Urinary bladder (tissue), 4 donors: Measurements from ENCODE around the gene WSCD2. TPM values are rescaled to one million over a fixed set of nuclear protein-coding genes. Genes with fewer than 3 reads are reported as not detected.

ENCODE experiments used
- DNase-seq: peaks from one replicate; pipeline ENCODE4 v3.0.0-alpha.2; 2015; ENCODE audit errors: extremely low spot score
- H3K27ac ChIP-seq: one replicate; pipeline ENCODE4 v1.5.1; 2013; ENCODE audit warnings: low read depth, mild to moderate bottlenecking, moderate library complexity
- H3K36me3 ChIP-seq: one replicate; pipeline ENCODE4 v1.6.1; 2013; ENCODE audit warnings: mild to moderate bottlenecking, moderate library complexity; ENCODE audit not compliant: insufficient read depth
- H3K4me1 ChIP-seq: one replicate; pipeline ENCODE4 v1.6.1; 2013; ENCODE audit warnings: mild to moderate bottlenecking, moderate library complexity; ENCODE audit not compliant: insufficient read depth
- H3K4me3 ChIP-seq: one replicate; pipeline ENCODE4 v1.5.1; 2013; ENCODE audit warnings: low read depth, low read length
- WGBS: extraction: QIAGEN DNeasy Blood & Tissue Kit; methylation state at CpG from one replicate; pipeline ENCODE4 v1.1.7; 2013; 5-methylcytosine and 5-hydroxymethylcytosine counted together
- polyA plus RNA-seq: library from polyadenylated mRNA; stranded (reverse); fragments of 200-250 nt; gene quantifications from one replicate; pipeline ENCODE4 v1.2.3, GENCODE V29; 2013
- total RNA-seq: library from RNA; depleted of rRNA; stranded (reverse); fragments of >200 nt; gene quantifications from one replicate; pipeline ENCODE4 v1.2.3, GENCODE V29; 2014
- donor health status: healthy with polysubstance abuse.
- donor health status: healthy.

The WSCD2 gene
- total and polyA plus RNA-seq, 2 donors = 2.3 to 6.5 TPM

DNA sequence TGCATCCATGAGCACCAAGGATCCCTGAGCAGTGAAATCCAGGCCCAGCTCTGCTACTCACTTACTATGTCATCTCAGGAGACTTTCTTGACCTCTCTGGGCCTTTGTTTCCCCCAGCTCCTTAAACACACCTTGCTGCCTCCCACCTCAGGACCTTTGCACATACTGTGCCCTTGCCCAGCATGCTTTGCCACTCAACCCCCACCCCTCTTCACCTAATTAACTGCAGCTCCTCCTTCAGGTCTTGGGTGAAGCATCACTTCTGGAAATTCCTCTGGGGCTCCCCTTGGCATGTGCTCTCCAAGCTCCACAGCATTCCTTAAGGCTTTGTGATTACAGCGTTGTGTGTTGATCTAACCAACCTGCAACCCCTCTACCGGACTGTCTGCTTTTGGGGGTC is 15.9 kb downstream of the WSCD2 start:
- 40% methylated on average over 2 of the region's 2 CpGs for WGBS
- no peak overlapping the region for H3K4me3 ChIP-seq

DNA sequence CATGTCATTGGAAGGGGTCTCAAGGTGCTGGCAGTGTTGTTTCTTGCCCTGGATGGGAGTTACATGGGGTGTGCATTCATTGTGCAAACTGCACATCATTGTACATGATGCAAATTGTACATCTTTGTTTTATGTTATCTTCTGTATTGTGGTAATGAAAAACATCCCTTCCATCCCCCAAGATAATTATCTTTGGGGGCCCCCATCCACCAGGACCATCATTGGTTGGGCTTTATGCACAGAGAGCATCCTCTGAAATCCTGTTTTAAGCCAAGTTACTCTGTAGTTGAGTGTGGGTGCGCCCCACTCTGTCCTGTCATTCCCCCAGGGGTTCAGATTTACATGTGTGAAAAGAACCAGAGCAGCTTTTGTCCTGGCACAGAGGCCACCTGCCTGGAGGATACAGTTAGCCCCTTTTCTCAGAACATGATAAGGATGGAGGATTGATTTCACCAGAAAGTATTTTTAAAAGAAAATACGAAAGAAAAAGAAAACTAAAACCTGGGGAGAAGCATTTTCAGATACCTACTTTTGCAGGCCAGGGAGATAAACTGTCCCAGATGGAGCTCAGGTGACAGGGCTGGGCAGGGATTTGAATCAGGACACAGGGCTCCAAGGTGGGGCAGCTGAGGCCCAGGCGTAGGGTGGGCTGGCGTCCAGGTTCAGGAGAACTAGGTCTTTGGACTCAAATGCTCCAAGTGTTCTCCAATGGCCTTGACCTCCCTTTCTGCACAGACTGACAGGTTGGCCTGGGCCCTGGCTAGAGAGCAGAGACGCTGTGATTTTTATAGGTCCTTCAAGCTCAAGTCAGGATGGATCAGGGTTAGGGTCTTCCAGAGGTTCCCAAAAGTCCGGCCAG is 17.2 kb downstream of the WSCD2 start:
- DNase-seq = no peak
- Histone ChIP-seq H3K36me3 (no peaks in the 10 kb centered on the region), H3K4me1 (no peaks in the 10 kb centered on the region), H3K4me3 (no peak overlapping the region), H3K27ac (no peak overlapping the region)
- 55% methylated on average over 6 of the region's 6 CpGs for WGBS

More for the DNA sequence above, 15.9 kb downstream of the WSCD2 start:
- Histone ChIP-seq H3K36me3 (no peaks in the 10 kb centered on the region), H3K4me1 (no peaks in the 10 kb centered on the region), H3K27ac (no peak overlapping the region)
- no peak for DNase-seq

DNA sequence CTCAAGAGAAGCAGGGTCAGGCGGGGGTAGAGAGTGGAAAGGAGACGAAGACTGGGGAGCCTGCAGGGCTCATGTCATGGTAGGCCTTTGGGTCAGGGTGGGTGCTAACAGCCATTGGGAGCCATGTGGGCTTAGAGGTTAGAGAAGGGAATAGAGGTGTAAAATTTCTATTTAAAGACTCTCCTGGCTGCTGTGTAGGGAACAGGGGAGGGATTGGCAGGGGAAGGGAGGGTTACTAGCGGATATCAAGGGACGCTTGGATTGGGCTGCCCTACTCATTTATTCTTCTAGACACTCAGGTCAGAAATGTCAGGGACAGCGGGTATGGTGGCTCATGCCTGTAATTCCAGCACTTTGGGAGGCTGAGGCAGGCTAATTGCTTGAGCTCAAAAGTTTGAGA is 18.2 kb downstream of the WSCD2 start:
- DNase-seq = no peak
- WGBS = 93% methylated on average over 5 of the region's 5 CpGs
- no peak overlapping the region for H3K4me3 ChIP-seq
- no peak overlapping the region for H3K27ac ChIP-seq
- no peaks in the 10 kb centered on the region for H3K36me3 ChIP-seq
- no peaks in the 10 kb centered on the region for H3K4me1 ChIP-seq

DNA sequence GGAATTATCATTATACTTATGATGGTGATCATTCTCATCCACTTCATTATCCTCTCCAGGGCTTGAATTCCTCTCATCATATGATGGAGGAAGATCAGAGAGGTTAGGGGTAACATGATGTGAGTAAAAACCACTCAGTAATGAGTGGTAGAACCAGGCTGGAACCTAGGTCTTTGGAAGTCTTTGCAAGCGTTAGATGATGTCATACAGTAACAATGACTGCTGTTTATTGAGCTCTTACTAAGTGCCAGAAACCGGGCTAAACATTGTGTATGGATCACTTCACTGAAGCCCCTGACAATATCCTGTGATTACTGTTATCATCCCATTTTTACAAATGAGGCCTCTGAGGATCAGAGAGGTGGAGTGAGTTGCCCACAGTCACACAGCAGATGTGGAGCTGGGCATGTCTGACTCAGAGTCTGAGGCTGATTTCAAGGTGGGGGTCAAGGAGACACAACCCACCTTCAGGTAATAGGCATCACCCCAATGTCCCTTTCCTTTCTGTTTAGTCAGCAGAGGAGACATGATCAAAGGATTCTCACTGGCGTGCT is 19.5 kb downstream of the WSCD2 start:
- Histone ChIP-seq H3K4me1 (no peaks in the 10 kb centered on the region), H3K27ac (no peak overlapping the region), H3K4me3 (no peak overlapping the region), H3K36me3 (no peaks in the 10 kb centered on the region)
- no peak for DNase-seq
- 77% methylated on average over 3 of the region's 3 CpGs for WGBS

DNA sequence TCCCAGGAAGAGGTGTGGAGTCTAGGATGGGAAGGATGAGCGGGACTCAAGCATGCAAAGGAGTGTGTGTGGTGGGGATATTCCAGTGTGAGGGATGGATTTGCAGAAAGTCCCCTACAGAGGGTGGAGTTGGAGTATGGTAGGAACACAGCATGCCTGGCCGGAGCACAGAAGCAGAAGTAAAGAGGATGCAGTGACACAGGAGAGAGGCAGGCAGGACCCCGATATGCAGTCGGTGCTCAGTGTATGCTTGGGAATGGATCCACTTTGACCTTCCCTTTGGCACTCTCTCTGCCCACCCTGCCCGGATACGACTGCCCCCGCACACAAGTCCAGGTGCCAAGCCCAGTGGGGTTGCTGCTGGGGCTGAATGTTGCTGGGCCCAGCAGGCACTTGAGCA is 21.3 kb downstream of the WSCD2 start:
- WGBS = 89% methylated on average over 7 of the region's 7 CpGs
- DNase-seq = no peak
- no peaks in the 10 kb centered on the region for H3K36me3 ChIP-seq
- H3K4me1 ChIP-seq = no peaks in the 10 kb centered on the region
- no peak overlapping the region for H3K4me3 ChIP-seq
- no peak overlapping the region for H3K27ac ChIP-seq

DNA sequence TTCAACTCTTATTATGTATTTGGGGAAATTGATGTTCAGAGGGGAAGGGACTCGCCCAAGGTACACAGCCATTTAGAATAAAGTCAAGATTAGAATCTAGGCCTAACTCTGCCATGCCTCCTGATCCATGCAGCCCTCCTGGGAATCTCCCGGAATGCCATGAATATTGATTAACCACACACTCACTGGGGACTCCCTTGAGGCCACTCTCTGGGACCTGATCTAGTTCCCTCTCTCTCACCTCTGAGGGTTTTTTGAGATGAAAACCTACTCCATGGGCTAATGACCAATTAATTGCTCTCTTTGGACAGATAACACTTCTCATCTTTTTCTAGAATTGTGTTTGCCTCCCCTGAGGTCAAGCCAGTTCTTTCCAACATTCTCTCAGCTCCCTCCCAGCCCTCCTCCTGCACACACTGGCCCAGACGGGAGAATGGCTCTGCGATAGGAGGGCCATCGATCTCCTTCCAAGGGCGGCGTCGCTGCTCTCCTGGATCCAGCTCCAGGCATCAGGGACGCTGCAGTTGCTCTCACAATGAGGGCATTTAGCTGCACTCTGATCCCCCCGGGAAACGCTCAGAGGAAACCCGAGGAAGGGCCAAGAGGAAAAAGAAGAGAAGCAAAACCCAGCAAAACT is 22.6 kb downstream of the WSCD2 start:
- Histone ChIP-seq H3K4me3 (no peak overlapping the region), H3K4me1 (no peaks in the 10 kb centered on the region), H3K27ac (no peak overlapping the region), H3K36me3 (no peaks in the 10 kb centered on the region)
- 60% methylated on average over 12 of the region's 12 CpGs for WGBS
- DNase-seq = no peak

DNA sequence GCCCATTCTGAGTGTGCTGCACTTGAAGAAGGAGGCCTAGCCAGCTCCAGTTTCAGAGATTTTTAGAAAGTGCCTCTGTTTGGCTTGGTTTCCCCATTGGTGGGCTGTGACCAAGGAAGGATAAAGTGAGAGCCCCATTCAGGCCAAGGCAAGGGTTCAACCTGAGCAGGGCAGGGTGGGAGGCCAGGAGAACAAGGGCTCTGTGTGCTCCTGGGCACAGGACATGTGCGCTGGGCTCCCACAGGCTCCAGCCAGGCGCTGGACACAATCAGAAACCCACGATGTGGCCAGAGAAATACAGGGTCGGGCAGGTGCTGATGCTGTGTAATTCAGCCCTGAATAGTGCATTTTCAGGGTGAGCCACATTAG is 23.1 kb downstream of the WSCD2 start:
- no peak for DNase-seq
- no peak overlapping the region for H3K4me3 ChIP-seq
- no peaks in the 10 kb centered on the region for H3K4me1 ChIP-seq
- no peaks in the 10 kb centered on the region for H3K36me3 ChIP-seq
- no peak overlapping the region for H3K27ac ChIP-seq
- WGBS = 82% methylated on average over 4 of the region's 4 CpGs

DNA sequence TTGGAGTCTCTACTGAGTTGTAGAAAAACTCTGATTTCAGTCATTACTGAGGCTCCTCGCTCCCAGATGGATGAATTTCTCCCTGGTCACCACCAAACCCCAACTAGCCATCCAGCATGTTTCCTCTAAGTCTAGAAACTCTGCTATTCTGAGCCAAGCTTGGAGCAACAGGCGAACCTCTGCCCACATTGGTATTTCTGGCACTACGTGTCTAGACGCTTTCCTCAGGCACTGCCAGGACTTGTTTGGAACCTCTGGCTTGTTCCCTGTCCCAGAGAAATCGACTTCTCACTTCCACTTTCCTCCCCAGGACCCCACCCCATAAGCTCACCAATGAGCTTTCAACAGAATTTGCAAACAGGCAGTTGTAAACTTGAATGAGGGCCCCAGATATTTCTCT is 27.6 kb downstream of the WSCD2 start:
- no peak overlapping the region for H3K4me3 ChIP-seq
- H3K36me3 ChIP-seq = no peaks in the 10 kb centered on the region
- no peak overlapping the region for H3K27ac ChIP-seq
- no peak for DNase-seq
- H3K4me1 ChIP-seq = no peaks in the 10 kb centered on the region
- 67% methylated on average over 5 of the region's 5 CpGs for WGBS

DNA sequence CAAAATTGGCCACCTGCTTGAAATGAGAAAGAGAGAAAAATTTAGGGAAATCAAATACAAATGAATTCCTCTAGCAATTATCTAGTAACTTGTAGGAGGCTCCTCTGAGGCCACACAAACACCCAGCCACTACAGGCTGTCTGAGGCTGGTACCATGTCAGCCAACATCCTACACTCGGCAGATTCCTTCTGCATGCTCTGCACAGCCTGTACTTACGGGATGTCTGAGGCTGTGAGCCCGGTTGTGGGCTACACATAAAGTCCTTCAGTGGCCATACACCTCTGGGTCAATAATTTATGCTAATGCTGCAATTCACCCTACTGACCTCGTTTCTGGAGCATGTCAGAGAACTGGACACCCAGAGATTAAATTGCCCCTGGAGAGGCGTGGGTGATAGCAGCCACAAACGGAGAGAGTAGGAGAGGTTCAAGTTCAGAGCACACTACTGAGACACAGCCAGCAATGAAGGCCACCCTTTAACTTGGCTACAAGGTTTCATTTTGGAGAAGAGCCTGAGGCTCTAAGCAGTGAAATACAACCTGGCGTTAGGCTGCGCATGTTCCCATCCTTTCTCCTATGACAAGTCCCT is 28.9 kb downstream of the WSCD2 start:
- 71% methylated on average over 8 of the region's 8 CpGs for WGBS
- Histone ChIP-seq H3K4me1 (no peaks in the 10 kb centered on the region), H3K27ac (no peak overlapping the region), H3K36me3 (no peaks in the 10 kb centered on the region), H3K4me3 (no peak overlapping the region)
- DNase-seq = no peak

DNA sequence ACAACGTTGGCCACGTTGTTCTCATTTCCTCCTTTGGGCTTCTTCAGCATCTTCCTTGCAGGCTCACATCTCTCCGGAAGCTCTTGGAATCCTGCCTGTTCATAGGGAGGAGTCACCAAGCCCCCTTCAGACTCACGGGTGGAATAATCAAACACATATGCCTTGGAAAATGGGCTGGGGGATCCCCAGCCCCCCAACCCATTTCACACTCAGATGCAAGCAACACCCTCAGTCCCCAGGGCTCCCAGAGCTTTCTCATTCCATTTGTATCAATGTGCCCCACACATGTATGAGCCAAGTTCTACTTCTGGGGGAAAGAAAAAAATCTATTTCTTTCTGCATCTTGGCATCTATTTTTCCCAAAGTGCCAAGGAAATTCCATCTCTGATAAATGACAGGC is 33.1 kb downstream of the WSCD2 start:
- Histone ChIP-seq H3K4me3 (no peak overlapping the region), H3K36me3 (no peaks in the 10 kb centered on the region), H3K4me1 (no peaks in the 10 kb centered on the region), H3K27ac (no peak overlapping the region)
- 57% methylated on average over 4 of the region's 4 CpGs for WGBS
- no peak for DNase-seq

DNA sequence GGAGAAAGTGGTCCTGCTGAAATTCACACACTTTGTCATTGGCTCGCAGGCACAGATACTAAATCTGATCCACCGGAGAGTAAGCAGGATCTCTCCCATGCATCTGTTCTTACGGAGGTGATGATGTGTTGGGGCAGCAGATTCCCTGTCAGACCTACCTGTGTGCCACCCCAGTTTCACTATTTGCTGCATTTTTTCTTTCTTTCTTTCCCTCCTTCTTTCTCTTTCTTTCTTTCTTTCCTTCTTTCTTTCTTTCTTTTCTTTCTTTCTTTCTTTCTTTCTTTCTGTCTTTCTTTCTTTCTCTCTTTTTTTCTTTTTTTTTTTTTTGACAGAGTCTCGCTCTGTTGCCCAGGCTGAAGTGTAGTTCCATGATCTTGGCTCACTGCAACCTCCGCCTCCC is 37.4 kb downstream of the WSCD2 start:
- no peak overlapping the region for H3K4me3 ChIP-seq
- no peaks in the 10 kb centered on the region for H3K4me1 ChIP-seq
- no peaks in the 10 kb centered on the region for H3K36me3 ChIP-seq
- 67% methylated on average over 5 of the region's 5 CpGs for WGBS
- no peak overlapping the region for H3K27ac ChIP-seq
- DNase-seq = no peak

DNA sequence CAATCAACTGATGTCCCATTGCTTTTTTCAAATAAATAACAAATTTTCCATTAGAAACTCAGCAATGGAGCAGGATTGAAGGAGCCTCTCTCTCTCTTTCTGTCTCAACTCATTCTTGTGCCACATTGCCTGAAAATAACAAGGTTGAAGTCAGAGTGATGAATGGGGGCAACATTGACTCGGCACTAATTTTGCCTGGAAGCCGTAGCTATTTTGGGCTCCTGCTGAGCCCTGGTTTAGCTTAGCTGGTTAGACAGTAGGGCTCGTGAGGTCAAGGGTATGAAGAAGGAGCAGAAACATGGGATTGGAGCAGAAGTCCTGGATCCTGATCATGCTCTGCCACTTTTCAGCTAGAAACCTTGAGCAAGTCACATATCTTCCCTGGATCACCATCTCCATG is 38.9 kb downstream of the WSCD2 start:
- 74% methylated on average over 3 of the region's 3 CpGs for WGBS

DNA sequence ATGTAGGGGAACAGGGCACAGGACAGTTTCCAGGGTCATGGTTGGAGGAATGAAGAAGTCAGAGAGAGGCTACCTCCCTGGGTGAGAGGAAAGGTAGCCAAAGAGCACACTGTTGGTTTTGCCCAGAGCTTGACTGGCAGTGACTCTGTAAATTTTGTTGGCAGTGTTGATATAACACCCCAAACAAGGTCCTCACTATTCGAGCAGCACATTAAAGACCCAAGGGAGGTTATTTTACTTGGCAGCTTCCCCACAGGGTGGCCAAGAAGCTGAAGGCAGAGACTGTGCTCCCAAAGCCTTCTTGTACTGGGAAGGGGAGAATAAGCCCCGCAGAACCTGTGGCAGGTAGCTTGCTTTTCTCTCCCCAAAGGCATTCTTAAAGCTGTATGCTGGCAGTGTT is 40.6 kb downstream of the WSCD2 start:
- no peak for DNase-seq
- no peak overlapping the region for H3K27ac ChIP-seq
- 56% methylated on average over 2 of the region's 2 CpGs for WGBS
- H3K4me3 ChIP-seq = no peak overlapping the region
- H3K4me1 ChIP-seq = no peaks in the 10 kb centered on the region
- H3K36me3 ChIP-seq = no peaks in the 10 kb centered on the region

More for the DNA sequence above, 38.9 kb downstream of the WSCD2 start:
- no peaks in the 10 kb centered on the region for H3K36me3 ChIP-seq
- H3K4me3 ChIP-seq = no peak overlapping the region
- no peaks in the 10 kb centered on the region for H3K4me1 ChIP-seq
- DNase-seq = no peak
- no peak overlapping the region for H3K27ac ChIP-seq

DNA sequence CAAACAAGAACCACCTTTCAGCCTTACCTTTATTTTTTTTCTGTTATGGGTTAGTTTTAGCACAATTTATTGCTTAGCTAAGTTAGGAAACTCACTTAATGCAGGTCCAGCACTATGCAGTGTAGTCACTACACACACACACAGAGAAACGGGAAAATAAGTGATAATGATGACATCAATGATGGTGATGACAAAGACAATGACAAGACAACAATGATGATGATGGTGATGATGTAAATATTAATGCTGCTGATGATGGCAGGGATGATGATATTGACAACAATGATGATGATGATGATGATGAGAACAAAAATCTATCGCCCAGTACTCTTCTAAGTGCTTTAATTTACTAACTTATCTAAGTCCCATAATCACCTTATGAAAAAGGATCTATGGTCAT is 41.1 kb downstream of the WSCD2 start:
- Histone ChIP-seq H3K27ac (no peak overlapping the region), H3K36me3 (no peaks in the 10 kb centered on the region), H3K4me3 (no peak overlapping the region), H3K4me1 (no peaks in the 10 kb centered on the region)
- DNase-seq = no peak
- 83% methylated on average over 2 of the region's 2 CpGs for WGBS
